HepG2 (cell line): ENCODE measurements around the gene HCRT. TPM values are rescaled to one million over a fixed set of nuclear protein-coding genes. Genes with fewer than 3 reads are reported as not detected.
A peak's percentile ranks its signal among the peaks of the same experiment; 100 is the strongest.

Experiments
- ARNTL ChIP-seq: sonication (generic); formaldehyde crosslinking; IDR thresholded peaks from 2 replicates; pipeline ENCODE4 v1.4.0; 2020; ENCODE audit warnings: mild to moderate bottlenecking, missing genetic modification reagents
- CCAR2 ChIP-seq: fragments of 200-400 bp; formaldehyde crosslinking; optimal IDR thresholded peaks from 2 replicates; pipeline ENCODE3; 2018; ENCODE audit warnings: low read depth, mild to moderate bottlenecking, low read length, moderate library complexity
- IKZF5 ChIP-seq: IDR thresholded peaks from 2 replicates; pipeline ENCODE4 v1.6.1; 2018; ENCODE audit warnings: missing genetic modification reagents, mild to moderate bottlenecking, missing compliant biosample characterization
- IRF9 ChIP-seq: sonication (generic); formaldehyde crosslinking; IDR thresholded peaks from 2 replicates; pipeline ENCODE4 v1.8.0; 2022; ENCODE audit warnings: missing genetic modification reagents, mild to moderate bottlenecking, borderline replicate concordance
- JARID2 ChIP-seq: sonication (generic); formaldehyde crosslinking; IDR thresholded peaks from 2 replicates; pipeline ENCODE4 v1.8.1; 2023; ENCODE audit warnings: missing genetic modification reagents, inconsistent platforms; ENCODE audit not compliant: insufficient replicate concordance
- PRMT3 ChIP-seq: sonication (generic); formaldehyde crosslinking; IDR thresholded peaks from 2 replicates; pipeline ENCODE4 v1.8.1; 2022; ENCODE audit warnings: low read depth, mild to moderate bottlenecking, moderate library complexity, missing genetic modification reagents, borderline replicate concordance
- SKIL ChIP-seq: sonication (generic); formaldehyde crosslinking; IDR thresholded peaks from 2 replicates; pipeline ENCODE4 v1.8.0; 2022; ENCODE audit warnings: missing genetic modification reagents, mild to moderate bottlenecking, moderate library complexity, borderline replicate concordance
- TBL1XR1 ChIP-seq: fragments of 150-350 bp; IDR thresholded peaks from 2 replicates; pipeline ENCODE4 v1.6.1; 2014; ENCODE audit warnings: borderline replicate concordance, low read length; ENCODE audit not compliant: partially characterized antibody
- TRAFD1 ChIP-seq: sonication (generic); formaldehyde crosslinking; IDR thresholded peaks from 2 replicates; pipeline ENCODE4 v1.5.1; 2020; ENCODE audit warnings: missing genetic modification reagents, mild to moderate bottlenecking, borderline replicate concordance
- ZC3H13 ChIP-seq: sonication (generic); formaldehyde crosslinking; IDR thresholded peaks from 2 replicates; pipeline ENCODE4 v1.8.1; 2023; ENCODE audit warnings: mild to moderate bottlenecking, missing genetic modification reagents, moderate library complexity
- ZFAT ChIP-seq: sonication (generic); formaldehyde crosslinking; conservative IDR thresholded peaks from 2 replicates; pipeline ENCODE4 v1.8.1; 2023; ENCODE audit warnings: missing genetic modification reagents, inconsistent platforms
- polyA plus RNA-seq, 8 experiments: library from polyadenylated mRNA; depleted of rRNA in 3 of 8; stranded (reverse) in 7 of 8; unstranded in 1 of 8; fragments of >200 nt; fragmentation: Illumina TruSeq in 4 of 8; extraction: Trizol in 4 of 8; gene quantifications; 2 replicates each; pipeline versions ENCODE4 v1.2.1 to v1.2.3, GENCODE V29; 2011 to 2016; ENCODE audit warnings: low read depth in 4 of 8, missing spikeins in 1 of 8, mixed read lengths in 1 of 8; ENCODE audit not compliant: insufficient read depth in 1 of 8
- total RNA-seq, 5 experiments: library from RNA; depleted of rRNA; stranded (reverse); fragments of >200 nt; fragmentation: Illumina TruSeq; extraction: Trizol; gene quantifications; 2 replicates each; pipeline ENCODE4 v1.2.3, GENCODE V29; 2016; ENCODE audit warnings: low read depth in 1 of 5

Gene HCRT
- total and polyA plus RNA-seq, 2 of the 13 experiments (the other 11 are each of a cell fraction or from before 2014, with no cell fraction given) = not detected

GRCh38 chr17:42180922-42181850 is 4.1 kb downstream of the HCRT start, which contains the start of gene KCNH4 (continued):
- no peak for TF ChIP-seq IRF9 (CRISPR knock-in tag)
- TF ChIP-seq ARNTL (CRISPR knock-in tag) = peak; percentile 72; the same call in 1 of the 2 replicates
- no peak for TF ChIP-seq ZC3H13 (CRISPR knock-in tag)
- no peak for TF ChIP-seq TBL1XR1
- TF ChIP-seq ZFAT (CRISPR knock-in tag) = no peak
- no peak for TF ChIP-seq IKZF5
- no peak for TF ChIP-seq JARID2
- no peak for TF ChIP-seq PRMT3
- no peak for TF ChIP-seq SKIL
- TF ChIP-seq CCAR2 = no peak
- no peak for TF ChIP-seq TRAFD1
